HG03066 (cell line): ENCODE measurements around the gene GLRB.
"Not testable (repeated sequence)": the region's sequence is repeated elsewhere in the genome, so short reads cannot be mapped to it uniquely, and the experiment has no call there.

Experiments
- ATAC-seq: cut with Tn5 transposase; IDR thresholded peaks from one replicate; pipeline ENCODE4 v1.9.1; 2021; ENCODE audit warnings: low read depth; ENCODE audit not compliant: unreplicated experiment

The GLRB gene

GRCh38 chr4:157127571-157127970 lies 51.6 kb downstream of the GLRB start:
- ATAC-seq = no peak

- ATAC-seq = no peak
These were observed 52.4 kb downstream of the GLRB start for GRCh38 chr4:157128395-157128794.

GRCh38 chr4:157141976-157142375 lies 66.0 kb downstream of the GLRB start:
- no peak for ATAC-seq

GRCh38 chr4:157143369-157143768 lies 67.4 kb downstream of the GLRB start:
- no peak for ATAC-seq

- no peak for ATAC-seq
These were observed 75.8 kb downstream of the GLRB start for GRCh38 chr4:157151711-157152110.

- ATAC-seq = no peak
These were observed 90.1 kb downstream of the GLRB start for GRCh38 chr4:157165935-157166610.

- ATAC-seq = no peak
These were observed 94.4 kb downstream of the GLRB start for GRCh38 chr4:157170321-157170720.

GRCh38 chr4:157172011-157172410 lies 96.1 kb downstream of the GLRB start:
- ATAC-seq = no peak

- not testable (repeated sequence) for ATAC-seq
These were observed 104.3 kb downstream of the GLRB start for GRCh38 chr4:157180268-157180667.

- ATAC-seq = no peak
These were observed 108.3 kb downstream of the GLRB start for GRCh38 chr4:157184300-157184699.

- no peak for ATAC-seq
These were observed 109.4 kb downstream of the GLRB start for GRCh38 chr4:157185363-157185762.

GRCh38 chr4:157195374-157195773 lies 119.4 kb downstream of the GLRB start:
- no peak for ATAC-seq

GRCh38 chr4:157196046-157196445 lies 120.1 kb downstream of the GLRB start:
- no peak for ATAC-seq

GRCh38 chr4:157204634-157205244 lies 128.8 kb downstream of the GLRB start:
- ATAC-seq = no peak

GRCh38 chr4:157217708-157218107 lies 141.8 kb downstream of the GLRB start:
- no peak for ATAC-seq

- ATAC-seq = no peak
These were observed 143.9 kb downstream of the GLRB start for GRCh38 chr4:157219711-157220370.

GRCh38 chr4:157220371-157220881 lies 144.5 kb downstream of the GLRB start, which contains the start of gene GRIA2:
Gene GRIA2, plus strand, starts transcription at chr4:157220728. Its CDS starts 315 bp downstream, at chr4:157221043.
- ATAC-seq = no peak

- ATAC-seq = no peak
These were observed 145.5 kb downstream of the GLRB start for GRCh38 chr4:157221426-157221894.
